H1 (cell line): ENCODE data around the gene PURA. TPM values are rescaled to one million over a fixed set of nuclear protein-coding genes. Genes with fewer than 3 reads are reported as not detected.

Experiments
- ATF2 ChIP-seq: IDR thresholded peaks from 2 replicates; pipeline ENCODE4 v1.6.1; 2012; ENCODE audit warnings: low read length, inconsistent platforms
- CBX8 ChIP-seq: fragments of 300-800, 300-1000 bp; sonication (generic); IDR thresholded peaks from 2 replicates; pipeline ENCODE4 v1.7.1; 2016; ENCODE audit warnings: low read depth, low read length, borderline replicate concordance
- CEBPB ChIP-seq: IDR thresholded peaks from 2 replicates; pipeline ENCODE4 v1.6.1; 2012; ENCODE audit warnings: low read depth, low read length
- CHD1 ChIP-seq: IDR thresholded peaks from 2 replicates; pipeline ENCODE4 v1.6.1; 2012; ENCODE audit warnings: low read depth, low read length, improper control_type of control experiment
- CHD7 ChIP-seq: fragments of 300-600 bp; sonication (generic); IDR thresholded peaks from 2 replicates; pipeline ENCODE4 v1.7.1; 2012; ENCODE audit warnings: low read length, moderate library complexity, mild to moderate bottlenecking, inconsistent platforms; ENCODE audit not compliant: insufficient replicate concordance
- FOSL1 ChIP-seq: IDR thresholded peaks from 2 replicates; pipeline ENCODE4 v1.6.1; 2011; ENCODE audit warnings: mild to moderate bottlenecking, low read depth, low read length, moderate library complexity; ENCODE audit not compliant: insufficient read depth
- HDAC6 ChIP-seq: IDR thresholded peaks from one replicate; pipeline ENCODE4 v1.7.1; 2012; ENCODE audit warnings: low read depth, mild to moderate bottlenecking, inconsistent platforms, low read length, moderate library complexity
- RXRA ChIP-seq: IDR thresholded peaks from 2 replicates; pipeline ENCODE4 v1.6.1; 2011; ENCODE audit warnings: low read depth, mild to moderate bottlenecking, low read length, moderate library complexity; ENCODE audit not compliant: insufficient read depth
- SP2 ChIP-seq: IDR thresholded peaks from 2 replicates; pipeline ENCODE4 v1.6.1; 2012; ENCODE audit warnings: mild to moderate bottlenecking, low read length, inconsistent platforms
- polyA plus RNA-seq, 7 experiments: library from polyadenylated mRNA; depleted of rRNA in 3 of 7; stranded (reverse) in 5 of 7; unstranded in 2 of 7; fragments of >200 nt in 5 of 7; fragments of 200-250 nt in 2 of 7; gene quantifications; 1 replicate in 5 of 7; 2 replicates in 1 of 7; 4 replicates in 1 of 7; pipeline versions ENCODE4 v1.2.1 to v1.2.3, GENCODE V29; 2011 to 2013; ENCODE audit warnings: missing spikeins in 2 of 7, mixed read lengths in 2 of 7
- total RNA-seq: library from RNA; stranded (reverse); fragmentation: NEBNext Ultra II Directional; extraction: Animal tissue kit (Norgen Biotek cat#: 25700); gene quantifications from 2 replicates; pipeline ENCODE4 v1.2.1, GENCODE V29; 2021

PURA gene
- total and polyA plus RNA-seq, 2 of the 8 experiments (the other 6 are each of a cell fraction or from before 2014, with no cell fraction given) = 0.98 to 2.1 TPM

- no peak for TF ChIP-seq CHD7
- no peak for TF ChIP-seq CEBPB
- TF ChIP-seq HDAC6 = no peak
- TF ChIP-seq ATF2 = no peak
- TF ChIP-seq CBX8 = no peak
- TF ChIP-seq RXRA = no peak
- TF ChIP-seq SP2 = no peak
- no peak for TF ChIP-seq CHD1
- no peak for TF ChIP-seq FOSL1
Measured at GRCh38 chr5:140147460-140147859, 33.6 kb downstream of the PURA start (continued).
